ENCODE results near the gene CTNNA3.
"Not testable (repeated sequence)": the region's sequence is repeated elsewhere in the genome, so short reads cannot be mapped to it uniquely, and the experiment has no call there.

DNA sequence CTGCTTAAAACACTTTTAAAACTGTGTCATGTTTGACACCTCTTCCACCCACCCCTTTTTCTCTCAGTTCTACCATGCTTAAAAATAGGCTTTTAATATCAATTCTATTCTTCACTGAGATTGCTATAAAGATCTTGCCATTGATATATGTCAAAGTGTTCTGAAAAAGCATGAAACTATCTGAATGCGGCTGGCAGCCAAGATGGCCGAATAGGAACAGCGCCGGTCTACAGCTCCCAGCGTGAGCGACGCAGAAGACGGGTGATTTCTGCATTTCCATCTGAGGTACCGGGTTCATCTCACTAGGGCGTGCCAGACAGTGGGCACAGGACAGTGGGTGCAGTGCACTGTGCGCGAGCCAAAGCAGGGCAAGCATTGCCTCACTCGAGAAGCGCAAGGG lies 137.7 kb downstream of the CTNNA3 start:
- TF ChIP-seq, protein P1, sequence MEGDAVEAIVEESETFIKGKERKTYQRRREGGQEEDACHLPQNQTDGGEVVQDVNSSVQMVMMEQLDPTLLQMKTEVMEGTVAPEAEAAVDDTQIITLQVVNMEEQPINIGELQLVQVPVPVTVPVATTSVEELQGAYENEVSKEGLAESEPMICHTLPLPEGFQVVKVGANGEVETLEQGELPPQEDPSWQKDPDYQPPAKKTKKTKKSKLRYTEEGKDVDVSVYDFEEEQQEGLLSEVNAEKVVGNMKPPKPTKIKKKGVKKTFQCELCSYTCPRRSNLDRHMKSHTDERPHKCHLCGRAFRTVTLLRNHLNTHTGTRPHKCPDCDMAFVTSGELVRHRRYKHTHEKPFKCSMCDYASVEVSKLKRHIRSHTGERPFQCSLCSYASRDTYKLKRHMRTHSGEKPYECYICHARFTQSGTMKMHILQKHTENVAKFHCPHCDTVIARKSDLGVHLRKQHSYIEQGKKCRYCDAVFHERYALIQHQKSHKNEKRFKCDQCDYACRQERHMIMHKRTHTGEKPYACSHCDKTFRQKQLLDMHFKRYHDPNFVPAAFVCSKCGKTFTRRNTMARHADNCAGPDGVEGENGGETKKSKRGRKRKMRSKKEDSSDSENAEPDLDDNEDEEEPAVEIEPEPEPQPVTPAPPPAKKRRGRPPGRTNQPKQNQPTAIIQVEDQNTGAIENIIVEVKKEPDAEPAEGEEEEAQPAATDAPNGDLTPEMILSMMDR (IDR thresholded peaks at IDR 0.05 in 2 of 3, conservative IDR thresholded peaks at IDR 0.05 in 1 of 3; ENCODE audit: borderline replicate concordance in 1 of 3, insufficient read depth in 1 of 3, low read depth in 2 of 3, low read length in 2 of 3) = not testable (repeated sequence)
- not testable (repeated sequence) for TF ChIP-seq POLR2AphosphoS5 (IDR thresholded peaks at IDR 0.05; ENCODE audit: low read depth, low read length); ATF3 (IDR thresholded peaks at IDR 0.05); JUND (IDR thresholded peaks at IDR 0.05); SRF (IDR thresholded peaks at IDR 0.05; ENCODE audit: low read depth); YY1 (IDR thresholded peaks at IDR 0.05; ENCODE audit: extremely low read depth, insufficient replicate concordance, low read depth, low read length); SP1 (IDR thresholded peaks at IDR 0.05; ENCODE audit: low read depth)
